ENCODE measurements around the gene AHI1. TPM values are rescaled to one million over a fixed set of nuclear protein-coding genes. Genes with fewer than 3 reads are reported as not detected.
A peak's percentile ranks its signal among the peaks of the same experiment; 100 is the strongest.

Gene AHI1
- total and polyA plus RNA-seq, 2 of the 13 experiments (the other 11 are each of a cell fraction or from before 2014, with no cell fraction given), result 7.2 to 18.6 TPM

DNA sequence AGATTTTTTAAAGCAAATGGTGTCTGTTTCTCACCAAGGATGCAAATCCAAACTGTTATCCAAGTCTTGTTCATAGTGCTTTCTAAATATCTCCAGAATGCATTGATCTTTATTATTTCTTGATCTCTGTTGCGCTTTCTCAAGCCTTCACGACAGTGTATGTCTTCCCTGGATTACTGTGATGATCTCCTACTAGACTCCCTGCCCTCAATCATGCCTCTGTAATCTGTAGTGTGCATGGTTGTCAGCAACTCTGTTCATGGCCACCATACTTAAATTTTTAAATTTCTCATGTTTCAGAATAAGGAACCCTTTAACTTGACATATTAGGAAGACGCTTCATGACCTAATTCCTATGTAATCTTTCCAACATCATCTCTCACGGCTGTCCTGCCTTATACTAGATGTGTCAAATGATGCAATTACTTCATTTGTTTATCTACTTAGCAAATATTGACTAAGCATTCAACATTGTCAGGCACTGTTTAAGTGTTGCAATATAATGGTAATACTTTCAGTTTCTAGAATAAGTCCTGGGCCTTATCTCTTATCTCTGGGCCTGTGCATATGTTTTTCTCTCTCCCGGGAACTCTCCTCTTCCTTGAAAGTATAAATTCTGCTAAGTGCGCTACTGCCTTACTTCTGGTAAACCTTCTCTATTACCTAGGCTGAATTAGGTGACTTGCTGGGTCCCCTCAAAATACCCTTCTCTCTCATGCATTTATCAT, 25.6 kb upstream of the AHI1 start (continued):
- TF ChIP-seq, protein P1, sequence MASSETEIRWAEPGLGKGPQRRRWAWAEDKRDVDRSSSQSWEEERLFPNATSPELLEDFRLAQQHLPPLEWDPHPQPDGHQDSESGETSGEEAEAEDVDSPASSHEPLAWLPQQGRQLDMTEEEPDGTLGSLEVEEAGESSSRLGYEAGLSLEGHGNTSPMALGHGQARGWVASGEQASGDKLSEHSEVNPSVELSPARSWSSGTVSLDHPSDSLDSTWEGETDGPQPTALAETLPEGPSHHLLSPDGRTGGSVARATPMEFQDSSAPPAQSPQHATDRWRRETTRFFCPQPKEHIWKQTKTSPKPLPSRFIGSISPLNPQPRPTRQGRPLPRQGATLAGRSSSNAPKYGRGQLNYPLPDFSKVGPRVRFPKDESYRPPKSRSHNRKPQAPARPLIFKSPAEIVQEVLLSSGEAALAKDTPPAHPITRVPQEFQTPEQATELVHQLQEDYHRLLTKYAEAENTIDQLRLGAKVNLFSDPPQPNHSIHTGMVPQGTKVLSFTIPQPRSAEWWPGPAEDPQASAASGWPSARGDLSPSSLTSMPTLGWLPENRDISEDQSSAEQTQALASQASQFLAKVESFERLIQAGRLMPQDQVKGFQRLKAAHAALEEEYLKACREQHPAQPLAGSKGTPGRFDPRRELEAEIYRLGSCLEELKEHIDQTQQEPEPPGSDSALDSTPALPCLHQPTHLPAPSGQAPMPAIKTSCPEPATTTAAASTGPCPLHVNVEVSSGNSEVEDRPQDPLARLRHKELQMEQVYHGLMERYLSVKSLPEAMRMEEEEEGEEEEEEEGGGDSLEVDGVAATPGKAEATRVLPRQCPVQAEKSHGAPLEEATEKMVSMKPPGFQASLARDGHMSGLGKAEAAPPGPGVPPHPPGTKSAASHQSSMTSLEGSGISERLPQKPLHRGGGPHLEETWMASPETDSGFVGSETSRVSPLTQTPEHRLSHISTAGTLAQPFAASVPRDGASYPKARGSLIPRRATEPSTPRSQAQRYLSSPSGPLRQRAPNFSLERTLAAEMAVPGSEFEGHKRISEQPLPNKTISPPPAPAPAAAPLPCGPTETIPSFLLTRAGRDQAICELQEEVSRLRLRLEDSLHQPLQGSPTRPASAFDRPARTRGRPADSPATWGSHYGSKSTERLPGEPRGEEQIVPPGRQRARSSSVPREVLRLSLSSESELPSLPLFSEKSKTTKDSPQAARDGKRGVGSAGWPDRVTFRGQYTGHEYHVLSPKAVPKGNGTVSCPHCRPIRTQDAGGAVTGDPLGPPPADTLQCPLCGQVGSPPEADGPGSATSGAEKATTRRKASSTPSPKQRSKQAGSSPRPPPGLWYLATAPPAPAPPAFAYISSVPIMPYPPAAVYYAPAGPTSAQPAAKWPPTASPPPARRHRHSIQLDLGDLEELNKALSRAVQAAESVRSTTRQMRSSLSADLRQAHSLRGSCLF (CRISPR knock-in tag; IDR thresholded peaks at IDR 0.05; ENCODE audit: borderline replicate concordance), result no peak
- no peak for TF ChIP-seq NRL (CRISPR knock-in tag; IDR thresholded peaks at IDR 0.05; ENCODE audit: borderline replicate concordance)
- TF ChIP-seq ARNTL (CRISPR knock-in tag; IDR thresholded peaks at IDR 0.05), result no peak
- 0 out of 2 replicates have a peak, but pooled peaks have one; percentile 28 for TF ChIP-seq HMG20B (CRISPR knock-in tag; conservative IDR thresholded peaks at IDR 0.05)
- TF ChIP-seq ZFAT (CRISPR knock-in tag; conservative IDR thresholded peaks at IDR 0.05), result no peak
- no peak for TF ChIP-seq IKZF4 (CRISPR knock-in tag; IDR thresholded peaks at IDR 0.05; ENCODE audit: borderline replicate concordance, low read depth, not compliant biosample characterization)
- TF ChIP-seq MAFG (CRISPR knock-in tag; IDR thresholded peaks at IDR 0.05), result no peak
- peak; percentile 26 for TF ChIP-seq TBL1XR1 (IDR thresholded peaks at IDR 0.05; ENCODE audit: borderline replicate concordance, low read length, partially characterized antibody)
- TF ChIP-seq ZNF510 (CRISPR knock-in tag; IDR thresholded peaks at IDR 0.05; ENCODE audit: low read depth), result no peak
- TF ChIP-seq ZMYM2 (CRISPR knock-in tag; IDR thresholded peaks at IDR 0.05), result no peak
- TF ChIP-seq BRD4 (CRISPR knock-in tag; IDR thresholded peaks at IDR 0.05), result no peak
- TF ChIP-seq, protein P2, sequence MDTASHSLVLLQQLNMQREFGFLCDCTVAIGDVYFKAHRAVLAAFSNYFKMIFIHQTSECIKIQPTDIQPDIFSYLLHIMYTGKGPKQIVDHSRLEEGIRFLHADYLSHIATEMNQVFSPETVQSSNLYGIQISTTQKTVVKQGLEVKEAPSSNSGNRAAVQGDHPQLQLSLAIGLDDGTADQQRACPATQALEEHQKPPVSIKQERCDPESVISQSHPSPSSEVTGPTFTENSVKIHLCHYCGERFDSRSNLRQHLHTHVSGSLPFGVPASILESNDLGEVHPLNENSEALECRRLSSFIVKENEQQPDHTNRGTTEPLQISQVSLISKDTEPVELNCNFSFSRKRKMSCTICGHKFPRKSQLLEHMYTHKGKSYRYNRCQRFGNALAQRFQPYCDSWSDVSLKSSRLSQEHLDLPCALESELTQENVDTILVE (CRISPR knock-in tag; IDR thresholded peaks at IDR 0.05), result peak; percentile 67
- TF ChIP-seq ZNF883 (CRISPR knock-in tag; IDR thresholded peaks at IDR 0.05; ENCODE audit: not compliant biosample characterization), result no peak
- no peak for TF ChIP-seq ZBTB44 (CRISPR knock-in tag; IDR thresholded peaks at IDR 0.05)
- no peak; the same call in 1 of the 2 replicates for TF ChIP-seq MYPOP (CRISPR knock-in tag; IDR thresholded peaks at IDR 0.05)
- TF ChIP-seq HIVEP1 (CRISPR knock-in tag; IDR thresholded peaks at IDR 0.05), result no peak
- no peak for TF ChIP-seq RAD51 (IDR thresholded peaks at IDR 0.05; ENCODE audit: borderline replicate concordance)
- peak; percentile 57; the same call in 1 of the 2 replicates for TF ChIP-seq ZGPAT (CRISPR knock-in tag; IDR thresholded peaks at IDR 0.05)
- TF ChIP-seq HNRNPUL1 (IDR thresholded peaks at IDR 0.05; ENCODE audit: low read depth, low read length), result no peak
